DND-41 (cell line): ENCODE results near the gene GSTA1.

Experiments
- ATAC-seq: fragments of 200-7000 bp; cut with Tn5 transposase; 3 replicates; pipeline ENCODE4 v1.9.1; 2021; ENCODE audit warnings: low read depth; ENCODE audit not compliant: insufficient read depth
- DNase-seq: peaks from one replicate; pipeline ENCODE4 v3.0.0-alpha.2; 2020
- H2AFZ ChIP-seq: 2 replicates; pipeline ENCODE4 v1.6.0; 2012; ENCODE audit warnings: low read depth, low read length
- H3K27ac ChIP-seq: 2 replicates; pipeline ENCODE4 v1.5.1; 2012; ENCODE audit warnings: low read length, inconsistent platforms
- H3K27me3 ChIP-seq: fragments of 200-600 bp; sonication (generic); 2 replicates; pipeline ENCODE4 v1.6.0; 2012; ENCODE audit warnings: low read length, mild to moderate bottlenecking, inconsistent platforms; ENCODE audit not compliant: insufficient read depth, poor library complexity
- H3K36me3 ChIP-seq: 2 replicates; pipeline ENCODE4 v1.5.1; 2012; ENCODE audit warnings: low read length, inconsistent platforms; ENCODE audit not compliant: insufficient read depth
- H3K4me1 ChIP-seq: 2 replicates; pipeline ENCODE4 v1.5.1; 2012; ENCODE audit warnings: mild to moderate bottlenecking, low read length; ENCODE audit not compliant: insufficient read depth
- H3K4me2 ChIP-seq: 2 replicates; pipeline ENCODE4 v1.6.0; 2012; ENCODE audit warnings: mild to moderate bottlenecking, moderate library complexity, low read length, inconsistent platforms; ENCODE audit not compliant: insufficient read depth
- H3K4me3 ChIP-seq, 2 experiments: fragments of 200-600 bp in 1 of 2; shearing (Covaris generic) in 1 of 2; 2 replicates each; pipeline ENCODE4 v1.5.1; 2012 to 2016; ENCODE audit warnings: inconsistent platforms in 2 of 2, low read length in 2 of 2, mild to moderate bottlenecking in 2 of 2, low read depth in 1 of 2, moderate library complexity in 1 of 2
- H3K79me2 ChIP-seq: 2 replicates; pipeline ENCODE4 v1.6.0; 2012; ENCODE audit warnings: low read length, inconsistent platforms; ENCODE audit not compliant: insufficient read depth
- H3K9ac ChIP-seq: 2 replicates; pipeline ENCODE4 v1.6.0; 2012; ENCODE audit warnings: low read depth, mild to moderate bottlenecking, inconsistent platforms, low read length, moderate library complexity
- H3K9me3 ChIP-seq: 2 replicates; pipeline ENCODE4 v1.5.1; 2012; ENCODE audit warnings: low read length, moderate library complexity, mild to moderate bottlenecking, inconsistent platforms; ENCODE audit not compliant: insufficient read depth, severe bottlenecking
- H4K20me1 ChIP-seq: 2 replicates; pipeline ENCODE4 v1.6.0; 2012; ENCODE audit warnings: low read length; ENCODE audit not compliant: insufficient read depth
- EZH2 ChIP-seq: IDR thresholded peaks from 3 replicates; pipeline ENCODE4 v1.6.1; 2012; ENCODE audit warnings: borderline replicate concordance, low read depth, mild to moderate bottlenecking, moderate library complexity, low read length, inconsistent platforms; ENCODE audit not compliant: severe bottlenecking
- TF ChIP-seq, protein P1 (sequence below): IDR thresholded peaks from 2 replicates; pipeline ENCODE4 v1.5.1; 2012; ENCODE audit warnings: borderline replicate concordance, low read length, moderate library complexity, mild to moderate bottlenecking; ENCODE audit not compliant: poor library complexity, severe bottlenecking; ENCODE audit errors: extremely low read depth

GSTA1 gene

DNA sequence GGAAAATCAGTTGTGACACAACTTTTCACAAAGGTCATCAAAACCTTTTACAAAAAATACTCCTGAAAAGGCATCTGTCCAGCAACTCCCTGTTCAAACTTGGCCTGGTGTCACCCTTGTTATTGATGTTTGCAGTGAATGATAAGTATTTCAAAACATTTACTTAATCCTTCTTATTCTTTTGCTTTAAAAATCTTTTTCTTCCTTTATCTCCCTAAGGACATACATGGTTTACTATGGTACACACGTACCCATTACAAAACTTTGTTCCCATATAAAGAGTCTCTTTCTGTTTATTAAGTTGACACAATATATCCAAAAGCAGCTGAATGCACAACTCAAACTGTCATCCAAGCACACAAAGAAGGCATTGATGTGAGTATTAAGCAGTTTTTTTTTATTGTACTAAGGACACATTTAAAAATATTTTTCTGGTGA, 57.8 kb downstream of the GSTA1 start:
- H3K36me3 ChIP-seq: no peaks in the 10 kb centered on the region
- H3K4me3 ChIP-seq: no peak overlapping the region
- TF ChIP-seq, protein P1, sequence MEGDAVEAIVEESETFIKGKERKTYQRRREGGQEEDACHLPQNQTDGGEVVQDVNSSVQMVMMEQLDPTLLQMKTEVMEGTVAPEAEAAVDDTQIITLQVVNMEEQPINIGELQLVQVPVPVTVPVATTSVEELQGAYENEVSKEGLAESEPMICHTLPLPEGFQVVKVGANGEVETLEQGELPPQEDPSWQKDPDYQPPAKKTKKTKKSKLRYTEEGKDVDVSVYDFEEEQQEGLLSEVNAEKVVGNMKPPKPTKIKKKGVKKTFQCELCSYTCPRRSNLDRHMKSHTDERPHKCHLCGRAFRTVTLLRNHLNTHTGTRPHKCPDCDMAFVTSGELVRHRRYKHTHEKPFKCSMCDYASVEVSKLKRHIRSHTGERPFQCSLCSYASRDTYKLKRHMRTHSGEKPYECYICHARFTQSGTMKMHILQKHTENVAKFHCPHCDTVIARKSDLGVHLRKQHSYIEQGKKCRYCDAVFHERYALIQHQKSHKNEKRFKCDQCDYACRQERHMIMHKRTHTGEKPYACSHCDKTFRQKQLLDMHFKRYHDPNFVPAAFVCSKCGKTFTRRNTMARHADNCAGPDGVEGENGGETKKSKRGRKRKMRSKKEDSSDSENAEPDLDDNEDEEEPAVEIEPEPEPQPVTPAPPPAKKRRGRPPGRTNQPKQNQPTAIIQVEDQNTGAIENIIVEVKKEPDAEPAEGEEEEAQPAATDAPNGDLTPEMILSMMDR: no peak
- no peak for TF ChIP-seq EZH2

GRCh38 chr6:52741872-52742271, 61.7 kb downstream of the GSTA1 start:
- Histone ChIP-seq H3K4me1 (no peaks in the 10 kb centered on the region), H3K9ac (no peak overlapping the region), H3K27me3 (no peaks in the 10 kb centered on the region), H2AFZ (no peak overlapping the region), H3K27ac (no peak overlapping the region), H3K9me3 (peaks cover 2% of the 10 kb centered on the region), H3K4me2 (no peak overlapping the region), H3K79me2 (no peaks in the 10 kb centered on the region), H4K20me1 (no peaks in the 10 kb centered on the region), H3K4me3 (no peak overlapping the region), H3K36me3 (no peaks in the 10 kb centered on the region)
- ATAC-seq: no peak
- no peak for DNase-seq
- TF ChIP-seq, protein P1: no peak
- TF ChIP-seq EZH2: no peak

More for the DNA sequence above, 57.8 kb downstream of the GSTA1 start:
- Histone ChIP-seq H3K27me3 (no peaks in the 10 kb centered on the region), H4K20me1 (no peaks in the 10 kb centered on the region), H2AFZ (no peak overlapping the region), H3K79me2 (no peaks in the 10 kb centered on the region), H3K4me1 (no peaks in the 10 kb centered on the region), H3K9me3 (peaks cover 2% of the 10 kb centered on the region), H3K4me2 (no peak overlapping the region), H3K27ac (no peak overlapping the region), H3K9ac (no peak overlapping the region)
- ATAC-seq (no peak), DNase-seq (no peak)
